Measurements from ENCODE around the gene KRABD2.
"Not testable (repeated sequence)": the region's sequence is repeated elsewhere in the genome, so short reads cannot be mapped to it uniquely, and the experiment has no call there.

The KRABD2 gene

GRCh38 chr17:8376271-8377067, at the start of gene KRABD2:
TSS of gene KRABD2 (minus strand) at chr17:8376704.
- peak; percentile 89 for DNase-seq (ENCODE audit: low read depth)

GRCh38 chr17:8421571-8421970, 45.1 kb upstream of the KRABD2 start:
- no peak for DNase-seq (ENCODE audit: low read depth)

GRCh38 chr17:8420041-8420934, 43.8 kb upstream of the KRABD2 start:
- no peak for DNase-seq (ENCODE audit: low read depth)

GRCh38 chr17:8419305-8419704, 42.8 kb upstream of the KRABD2 start:
- DNase-seq (ENCODE audit: low read depth): no peak

- DNase-seq (ENCODE audit: low read depth): no peak
Measured at GRCh38 chr17:8418471-8418870, 42.0 kb upstream of the KRABD2 start.

- DNase-seq (ENCODE audit: low read depth): no peak
Measured at GRCh38 chr17:8417806-8418205, 41.3 kb upstream of the KRABD2 start.

GRCh38 chr17:8413938-8414337, 37.4 kb upstream of the KRABD2 start:
- DNase-seq (ENCODE audit: low read depth): no peak

- no peak for DNase-seq (ENCODE audit: low read depth)
Measured at GRCh38 chr17:8413328-8413727, 36.8 kb upstream of the KRABD2 start.

GRCh38 chr17:8412089-8412488, 35.6 kb upstream of the KRABD2 start:
- DNase-seq (ENCODE audit: low read depth): no peak

- DNase-seq (ENCODE audit: low read depth): no peak
Measured at GRCh38 chr17:8410883-8411238, 34.4 kb upstream of the KRABD2 start.

GRCh38 chr17:8409966-8410882, 33.7 kb upstream of the KRABD2 start:
- peak; percentile 63 for DNase-seq (ENCODE audit: low read depth)

GRCh38 chr17:8408371-8408770, 31.9 kb upstream of the KRABD2 start:
- no peak for DNase-seq (ENCODE audit: low read depth)

- no peak for DNase-seq (ENCODE audit: low read depth)
Measured at GRCh38 chr17:8406174-8406573, 29.7 kb upstream of the KRABD2 start.

GRCh38 chr17:8405499-8406016, 29.1 kb upstream of the KRABD2 start:
- no peak for DNase-seq (ENCODE audit: low read depth)

GRCh38 chr17:8402921-8403536, 26.5 kb upstream of the KRABD2 start:
- no peak for DNase-seq (ENCODE audit: low read depth)

GRCh38 chr17:8401107-8401506, 24.6 kb upstream of the KRABD2 start:
- no peak for DNase-seq (ENCODE audit: low read depth)

- no peak for DNase-seq (ENCODE audit: low read depth)
Measured at GRCh38 chr17:8398980-8399379, 22.5 kb upstream of the KRABD2 start.

- DNase-seq (ENCODE audit: low read depth): no peak
Measured at GRCh38 chr17:8397636-8398035, 21.1 kb upstream of the KRABD2 start, which contains the start of gene RNF222. TSS of gene RNF222 (minus strand) at chr17:8397827. CDS start at chr17:8393461, 4,366 bp downstream.

- not testable (repeated sequence) for DNase-seq (ENCODE audit: low read depth)
Measured at GRCh38 chr17:8394497-8394896, 18.0 kb upstream of the KRABD2 start.

GRCh38 chr17:8393470-8394231, 17.1 kb upstream of the KRABD2 start:
- no peak for DNase-seq (ENCODE audit: low read depth)

All from stimulated activated CD8-positive, alpha-beta memory T cell treated with anti-CD3 and anti-CD28 coated beads, Interleukin-15, amount 100 ng/mL, for 24 hours (primary cell).